BLaER1 (cell line): Measurements from ENCODE around the gene ZNF266.

Experiments
- H3K27ac ChIP-seq: shearing (Covaris generic); formaldehyde crosslinking; 2 replicates; pipeline ENCODE4 v1.8.1; 2022
- H3K27me3 ChIP-seq: shearing (Covaris generic); formaldehyde crosslinking; 2 replicates; pipeline ENCODE4 v1.8.1; 2022
- H3K36me3 ChIP-seq: shearing (Covaris generic); formaldehyde crosslinking; 2 replicates; pipeline ENCODE4 v1.8.1; 2022
- H3K4me1 ChIP-seq: shearing (Covaris generic); formaldehyde crosslinking; 2 replicates; pipeline ENCODE4 v1.8.1; 2022
- H3K4me2 ChIP-seq: shearing (Covaris generic); formaldehyde crosslinking; 2 replicates; pipeline ENCODE4 v1.8.1; 2022
- H3K4me3 ChIP-seq: shearing (Covaris generic); formaldehyde crosslinking; 2 replicates; pipeline ENCODE4 v1.8.1; 2022
- H3K9ac ChIP-seq: shearing (Covaris generic); formaldehyde crosslinking; 2 replicates; pipeline ENCODE4 v1.8.1; 2022
- H3K9me3 ChIP-seq: shearing (Covaris generic); formaldehyde crosslinking; 2 replicates; pipeline ENCODE4 v1.8.1; 2022
- H4K20me1 ChIP-seq: shearing (Covaris generic); formaldehyde crosslinking; 2 replicates; pipeline ENCODE4 v1.8.1; 2022
- Cebpa-rat ChIP-seq: shearing (Covaris generic); IDR thresholded peaks from 2 replicates; pipeline ENCODE4 v1.8.1; 2022

ZNF266 gene

GRCh38 chr19:9435279-9436268 lies at the start of gene ZNF266:
Gene ZNF266 (minus strand): TSS chr19:9435573. CDS start chr19:9420089, 15,484 bp downstream.
- Histone ChIP-seq H3K4me3 (peak within 1 kb of the TSS; percentile 80), H4K20me1 (peaks cover 21% of the 10 kb centered on the region; the same call in 1 of the 2 replicates), H3K27ac (peak within 1 kb of the TSS; percentile 91), H3K9me3 (peaks cover 2% of the 10 kb centered on the region), H3K4me2 (peak within 1 kb of the TSS; percentile 87), H3K4me1 (peaks cover 50% of the 10 kb centered on the region), H3K27me3 (no peaks in the 10 kb centered on the region), H3K36me3 (peaks cover 32% of the 10 kb centered on the region), H3K9ac (peak within 1 kb of the TSS; percentile 89)
- no peak for TF ChIP-seq Cebpa-rat

- TF ChIP-seq Cebpa-rat: no peak
- no peaks in the 10 kb centered on the region for H3K27me3 ChIP-seq
- peaks cover 85% of the 10 kb centered on the region for H3K9me3 ChIP-seq
- no peaks in the 10 kb centered on the region for H3K4me1 ChIP-seq
- no peak overlapping the region for H3K4me2 ChIP-seq
- no peaks in the 10 kb centered on the region for H4K20me1 ChIP-seq
- H3K9ac ChIP-seq: no peak overlapping the region
- H3K36me3 ChIP-seq: no peaks in the 10 kb centered on the region
- H3K4me3 ChIP-seq: no peak overlapping the region
- H3K27ac ChIP-seq: no peak overlapping the region
These were observed 49.8 kb upstream of the ZNF266 start for GRCh38 chr19:9485140-9485539.

- no peak overlapping the region for H3K9ac ChIP-seq
- no peaks in the 10 kb centered on the region for H3K27me3 ChIP-seq
- H3K4me1 ChIP-seq: no peaks in the 10 kb centered on the region
- no peak overlapping the region for H3K4me2 ChIP-seq
- no peaks in the 10 kb centered on the region for H4K20me1 ChIP-seq
- no peak overlapping the region for H3K27ac ChIP-seq
- TF ChIP-seq Cebpa-rat: no peak
- peaks cover 46% of the 10 kb centered on the region for H3K9me3 ChIP-seq
- H3K36me3 ChIP-seq: no peaks in the 10 kb centered on the region
- H3K4me3 ChIP-seq: no peak overlapping the region
These were observed 39.6 kb upstream of the ZNF266 start for GRCh38 chr19:9474975-9475374.

GRCh38 chr19:9467161-9467560 lies 31.8 kb upstream of the ZNF266 start:
- no peak overlapping the region for H3K4me2 ChIP-seq
- H3K27me3 ChIP-seq: no peaks in the 10 kb centered on the region
- no peak overlapping the region for H3K27ac ChIP-seq
- H3K4me1 ChIP-seq: no peaks in the 10 kb centered on the region
- H3K9ac ChIP-seq: no peak overlapping the region
- no peak for TF ChIP-seq Cebpa-rat
- peaks cover 90% of the 10 kb centered on the region for H3K9me3 ChIP-seq
- no peak overlapping the region for H3K4me3 ChIP-seq
- no peaks in the 10 kb centered on the region for H4K20me1 ChIP-seq
- H3K36me3 ChIP-seq: peaks cover 8% of the 10 kb centered on the region

- peaks cover 99% of the 10 kb centered on the region for H3K9me3 ChIP-seq
- no peak overlapping the region for H3K9ac ChIP-seq
- no peaks in the 10 kb centered on the region for H4K20me1 ChIP-seq
- peaks cover 28% of the 10 kb centered on the region for H3K36me3 ChIP-seq
- H3K4me1 ChIP-seq: no peaks in the 10 kb centered on the region
- no peak overlapping the region for H3K4me3 ChIP-seq
- H3K27ac ChIP-seq: no peak overlapping the region
- H3K4me2 ChIP-seq: no peak overlapping the region
- H3K27me3 ChIP-seq: no peaks in the 10 kb centered on the region
- TF ChIP-seq Cebpa-rat: no peak
These were observed 26.6 kb upstream of the ZNF266 start for GRCh38 chr19:9461938-9462337.

- H3K9me3 ChIP-seq: peaks cover 96% of the 10 kb centered on the region
- TF ChIP-seq Cebpa-rat: no peak
- H3K9ac ChIP-seq: no peak overlapping the region
- H3K4me1 ChIP-seq: no peaks in the 10 kb centered on the region
- H3K36me3 ChIP-seq: peaks cover 14% of the 10 kb centered on the region; the same call in 1 of the 2 replicates
- no peak overlapping the region for H3K4me2 ChIP-seq
- no peaks in the 10 kb centered on the region for H4K20me1 ChIP-seq
- H3K27me3 ChIP-seq: no peaks in the 10 kb centered on the region
- H3K27ac ChIP-seq: no peak overlapping the region
- no peak overlapping the region for H3K4me3 ChIP-seq
These were observed 20.8 kb upstream of the ZNF266 start for GRCh38 chr19:9456018-9456689.

- Histone ChIP-seq H3K36me3 (0 out of 2 replicates have a peak, but pooled peaks cover 4% of the 10 kb centered on the region), H3K4me1 (no peaks in the 10 kb centered on the region), H3K4me2 (no peak overlapping the region), H3K27ac (no peak overlapping the region), H3K27me3 (no peaks in the 10 kb centered on the region), H4K20me1 (no peaks in the 10 kb centered on the region), H3K9ac (no peak overlapping the region), H3K4me3 (no peak overlapping the region), H3K9me3 (peaks cover 96% of the 10 kb centered on the region)
- no peak for TF ChIP-seq Cebpa-rat
These were observed 18.6 kb upstream of the ZNF266 start for GRCh38 chr19:9453953-9454352.

GRCh38 chr19:9445037-9445436 lies 9.7 kb upstream of the ZNF266 start:
- no peak overlapping the region for H3K9ac ChIP-seq
- no peak for TF ChIP-seq Cebpa-rat
- no peak overlapping the region for H3K4me2 ChIP-seq
- H4K20me1 ChIP-seq: no peaks in the 10 kb centered on the region
- no peak overlapping the region for H3K4me3 ChIP-seq
- H3K36me3 ChIP-seq: peaks cover 25% of the 10 kb centered on the region
- H3K9me3 ChIP-seq: peaks cover 86% of the 10 kb centered on the region
- H3K27me3 ChIP-seq: no peaks in the 10 kb centered on the region
- no peaks in the 10 kb centered on the region for H3K4me1 ChIP-seq
- H3K27ac ChIP-seq: no peak overlapping the region

GRCh38 chr19:9436358-9436757 lies 985 bp upstream of the ZNF266 start:
- Histone ChIP-seq H3K36me3 (peaks cover 24% of the 10 kb centered on the region), H3K4me1 (peaks cover 42% of the 10 kb centered on the region), H3K9ac (peak overlapping the region; percentile 89), H3K9me3 (peaks cover 4% of the 10 kb centered on the region), H3K27ac (peak overlapping the region; percentile 91), H3K4me2 (peak overlapping the region; percentile 87), H3K4me3 (peak overlapping the region; percentile 80), H3K27me3 (no peaks in the 10 kb centered on the region), H4K20me1 (peaks cover 13% of the 10 kb centered on the region; the same call in 1 of the 2 replicates)
- no peak for TF ChIP-seq Cebpa-rat

- Histone ChIP-seq H3K4me1 (peaks cover 59% of the 10 kb centered on the region), H3K4me2 (peak overlapping the region; percentile 69), H3K9me3 (no peaks in the 10 kb centered on the region; the same call in 1 of the 2 replicates), H3K9ac (no peak overlapping the region), H3K27ac (no peak overlapping the region; the same call in 1 of the 2 replicates), H3K27me3 (no peaks in the 10 kb centered on the region), H3K4me3 (no peak overlapping the region), H4K20me1 (peaks cover 25% of the 10 kb centered on the region; the same call in 1 of the 2 replicates), H3K36me3 (peaks cover 66% of the 10 kb centered on the region)
- no peak for TF ChIP-seq Cebpa-rat
These were observed 3.9 kb downstream of the ZNF266 start for GRCh38 chr19:9431475-9431874.
